Ectodermal cell (in vitro differentiated cells): Measurements from ENCODE around the gene AOC2.
"Not testable (repeated sequence)": the region's sequence is repeated elsewhere in the genome, so short reads cannot be mapped to it uniquely, and the experiment has no call there.

ENCODE experiments used
- H3K27ac ChIP-seq: 2 replicates; pipeline ENCODE4 v1.7.0; 2013; ENCODE audit warnings: mild to moderate bottlenecking, low read depth, low read length; ENCODE audit not compliant: insufficient read depth, poor library complexity, severe bottlenecking
- H3K27me3 ChIP-seq: 2 replicates; pipeline ENCODE4 v1.7.0; 2013; ENCODE audit warnings: mild to moderate bottlenecking, low read length; ENCODE audit not compliant: insufficient read depth, control insufficient read depth, poor library complexity, severe bottlenecking
- H3K36me3 ChIP-seq: one replicate; pipeline ENCODE4 v1.7.0; 2013; ENCODE audit warnings: low read length; ENCODE audit not compliant: control insufficient read depth, insufficient read depth
- H3K4me1 ChIP-seq: one replicate; pipeline ENCODE4 v1.7.0; 2013; ENCODE audit warnings: low read length; ENCODE audit not compliant: control insufficient read depth, insufficient read depth
- H3K4me3 ChIP-seq: 2 replicates; pipeline ENCODE4 v1.7.0; 2013; ENCODE audit warnings: low read depth, low read length, control low read depth; ENCODE audit not compliant: insufficient read depth
- H3K9me3 ChIP-seq: 2 replicates; pipeline ENCODE4 v1.7.0; 2013; ENCODE audit warnings: mild to moderate bottlenecking, low read length, moderate library complexity; ENCODE audit not compliant: control insufficient read depth
- WGBS, 2 experiments: methylation state at CpG; one replicate each; pipeline ENCODE4 v1.1.7; 2013; ENCODE audit warnings: missing lambda C conversion rate in 2 of 2; 5-methylcytosine and 5-hydroxymethylcytosine counted together

The AOC2 gene

GRCh38 chr17:42881706-42882105 is 37.3 kb downstream of the AOC2 start:
- H3K4me3 ChIP-seq, H3K4me1 ChIP-seq, H3K36me3 ChIP-seq, H3K27me3 ChIP-seq, H3K27ac ChIP-seq, H3K9me3 ChIP-seq: not testable (repeated sequence)
- WGBS, 2 experiments: 93 to 94% methylated on average over 6 of the region's 6 CpGs

GRCh38 chr17:42882166-42882565 is 37.8 kb downstream of the AOC2 start:
- Histone ChIP-seq H3K4me3 (no peak overlapping the region), H3K27ac (no peak overlapping the region), H3K9me3 (no peaks in the 10 kb centered on the region), H3K4me1 (no peaks in the 10 kb centered on the region), H3K36me3 (no peaks in the 10 kb centered on the region), H3K27me3 (no peaks in the 10 kb centered on the region)
- 93 to 96% methylated on average over 8 of the region's 8 CpGs for WGBS, 2 experiments

- WGBS, 2 experiments: 93% methylated on average over 7 of the region's 7 CpGs
- Histone ChIP-seq H3K27me3 (no peaks in the 10 kb centered on the region), H3K36me3 (no peaks in the 10 kb centered on the region), H3K27ac (no peak overlapping the region), H3K9me3 (no peaks in the 10 kb centered on the region), H3K4me3 (no peak overlapping the region), H3K4me1 (no peaks in the 10 kb centered on the region)
Observed at GRCh38 chr17:42883802-42884558, 39.6 kb downstream of the AOC2 start.

GRCh38 chr17:42885806-42886205 is 41.4 kb downstream of the AOC2 start:
- H3K4me1 ChIP-seq, H3K4me3 ChIP-seq, H3K9me3 ChIP-seq, H3K36me3 ChIP-seq, H3K27ac ChIP-seq, H3K27me3 ChIP-seq: not testable (repeated sequence)
- 92 to 96% methylated on average over 3 of the region's 3 CpGs for WGBS, 2 experiments

- WGBS, 2 experiments: 90 to 93% methylated on average over 14 of the region's 15 CpGs
- Histone ChIP-seq H3K9me3 (no peaks in the 10 kb centered on the region), H3K27ac (no peak overlapping the region), H3K27me3 (no peaks in the 10 kb centered on the region), H3K36me3 (no peaks in the 10 kb centered on the region), H3K4me1 (peaks cover under 1% of the 10 kb centered on the region), H3K4me3 (no peak overlapping the region)
Observed at GRCh38 chr17:42886283-42887176, 42.1 kb downstream of the AOC2 start.

GRCh38 chr17:42889809-42890208 is 45.4 kb downstream of the AOC2 start:
- Histone ChIP-seq H3K9me3 (no peaks in the 10 kb centered on the region), H3K27ac (no peak overlapping the region)
- 93 to 94% methylated on average over 7 of the region's 7 CpGs for WGBS, 2 experiments

GRCh38 chr17:42891539-42892152 is 47.3 kb downstream of the AOC2 start:
- Histone ChIP-seq H3K36me3 (no peaks in the 10 kb centered on the region), H3K27ac (no peak overlapping the region)
- WGBS, 2 experiments: 51 to 53% methylated on average over 10 of the region's 10 CpGs

More at GRCh38 chr17:42889809-42890208, 45.4 kb downstream of the AOC2 start:
- no peaks in the 10 kb centered on the region for H3K27me3 ChIP-seq
- H3K4me1 ChIP-seq: peaks cover 4% of the 10 kb centered on the region
- no peak overlapping the region for H3K4me3 ChIP-seq
- H3K36me3 ChIP-seq: no peaks in the 10 kb centered on the region

GRCh38 chr17:42893359-42893758 is 49.0 kb downstream of the AOC2 start:
- Histone ChIP-seq H3K27me3 (no peaks in the 10 kb centered on the region), H3K36me3 (no peaks in the 10 kb centered on the region), H3K27ac (no peak overlapping the region), H3K4me3 (no peak overlapping the region), H3K4me1 (peaks cover 4% of the 10 kb centered on the region), H3K9me3 (no peaks in the 10 kb centered on the region)
- 78% methylated on average over 4 of the region's 4 CpGs for WGBS, 2 experiments

More at GRCh38 chr17:42891539-42892152, 47.3 kb downstream of the AOC2 start:
- peaks cover 4% of the 10 kb centered on the region for H3K4me1 ChIP-seq
- no peaks in the 10 kb centered on the region for H3K27me3 ChIP-seq
- H3K4me3 ChIP-seq: no peak overlapping the region
- H3K9me3 ChIP-seq: no peaks in the 10 kb centered on the region

GRCh38 chr17:42894283-42895184 is 50.2 kb downstream of the AOC2 start:
- Histone ChIP-seq H3K4me3 (no peak overlapping the region), H3K9me3 (no peaks in the 10 kb centered on the region), H3K27me3 (no peaks in the 10 kb centered on the region), H3K27ac (no peak overlapping the region), H3K36me3 (no peaks in the 10 kb centered on the region), H3K4me1 (peaks cover 4% of the 10 kb centered on the region)
- 92 to 93% methylated on average over 12 of the region's 12 CpGs for WGBS, 2 experiments
